IPS DF 6.9 (cell line): Measurements from ENCODE around the gene SPAM1.

Experiments used
- DNase-seq: peaks from one replicate; pipeline ENCODE4 v3.0.0-alpha.2; 2013; ENCODE audit warnings: low read depth, low spot score
- H3K27ac ChIP-seq: one replicate; pipeline ENCODE4 v1.5.1; 2013; ENCODE audit warnings: low read length, control low read depth
- H3K27me3 ChIP-seq: 2 replicates; pipeline ENCODE4 v1.6.1; 2013; ENCODE audit warnings: mild to moderate bottlenecking, low read length; ENCODE audit not compliant: control insufficient read depth, insufficient read depth
- H3K36me3 ChIP-seq: 2 replicates; pipeline ENCODE4 v1.6.1; 2013; ENCODE audit warnings: low read length; ENCODE audit not compliant: control insufficient read depth, insufficient read depth
- H3K4me1 ChIP-seq: 2 replicates; pipeline ENCODE4 v1.6.1; 2013; ENCODE audit warnings: low read length; ENCODE audit not compliant: control insufficient read depth, insufficient read depth
- H3K4me3 ChIP-seq: 2 replicates; pipeline ENCODE4 v1.5.1; 2013; ENCODE audit warnings: mild to moderate bottlenecking, low read length
- H3K9me3 ChIP-seq: 2 replicates; pipeline ENCODE4 v1.6.1; 2013; ENCODE audit warnings: low read length, inconsistent platforms; ENCODE audit not compliant: control insufficient read depth, insufficient read depth
- WGBS: extraction: QIAGEN DNeasy Blood & Tissue Kit; methylation state at CpG from one replicate; pipeline ENCODE4 v1.1.7; 2013; ENCODE audit warnings: mixed read lengths, missing lambda C conversion rate; ENCODE audit not compliant: insufficient read length, insufficient coverage; 5-methylcytosine and 5-hydroxymethylcytosine counted together

The SPAM1 gene

GRCh38 chr7:123917878-123918277, 7.2 kb upstream of the SPAM1 start:
- WGBS: no CpG with 5 or more reads among the region's 12 CpGs
- Histone ChIP-seq H3K36me3 (no peaks in the 10 kb centered on the region), H3K27ac (no peak overlapping the region), H3K27me3 (no peaks in the 10 kb centered on the region), H3K9me3 (no peaks in the 10 kb centered on the region), H3K4me3 (no peak overlapping the region), H3K4me1 (no peaks in the 10 kb centered on the region)
- no peak for DNase-seq

GRCh38 chr7:123918309-123918708, 6.7 kb upstream of the SPAM1 start:
- Histone ChIP-seq H3K4me1 (no peaks in the 10 kb centered on the region), H3K27me3 (no peaks in the 10 kb centered on the region), H3K4me3 (no peak overlapping the region), H3K9me3 (no peaks in the 10 kb centered on the region), H3K36me3 (no peaks in the 10 kb centered on the region), H3K27ac (no peak overlapping the region)
- no peak for DNase-seq
- WGBS: no CpG with 5 or more reads among the region's 8 CpGs

GRCh38 chr7:123923599-123923998, 1.4 kb upstream of the SPAM1 start:
- no CpG with 5 or more reads among the region's 4 CpGs for WGBS
- Histone ChIP-seq H3K36me3 (no peaks in the 10 kb centered on the region), H3K4me3 (no peak overlapping the region), H3K9me3 (no peaks in the 10 kb centered on the region), H3K27me3 (no peaks in the 10 kb centered on the region), H3K4me1 (no peaks in the 10 kb centered on the region), H3K27ac (no peak overlapping the region)
- DNase-seq: no peak

- no peak overlapping the region for H3K27ac ChIP-seq
- H3K27me3 ChIP-seq: no peaks in the 10 kb centered on the region
- peaks cover 2% of the 10 kb centered on the region; the same call in 1 of the 2 replicates for H3K4me1 ChIP-seq
- no peaks in the 10 kb centered on the region for H3K9me3 ChIP-seq
- H3K36me3 ChIP-seq: no peaks in the 10 kb centered on the region
- no peak overlapping the region for H3K4me3 ChIP-seq
- DNase-seq: no peak
These were observed 4.1 kb downstream of the SPAM1 start for GRCh38 chr7:123929107-123929506.

GRCh38 chr7:123929655-123930054, 4.6 kb downstream of the SPAM1 start:
- no peak for DNase-seq
- peaks cover 2% of the 10 kb centered on the region; the same call in 1 of the 2 replicates for H3K4me1 ChIP-seq
- H3K27me3 ChIP-seq: no peaks in the 10 kb centered on the region
- no peaks in the 10 kb centered on the region for H3K9me3 ChIP-seq
- no peak overlapping the region for H3K27ac ChIP-seq
- H3K4me3 ChIP-seq: no peak overlapping the region
- no CpG with 5 or more reads among the region's 2 CpGs for WGBS
- H3K36me3 ChIP-seq: no peaks in the 10 kb centered on the region

- DNase-seq: no peak
- Histone ChIP-seq H3K4me3 (no peak overlapping the region), H3K27ac (no peak overlapping the region), H3K9me3 (no peaks in the 10 kb centered on the region), H3K4me1 (no peaks in the 10 kb centered on the region), H3K27me3 (no peaks in the 10 kb centered on the region), H3K36me3 (no peaks in the 10 kb centered on the region)
- 100% methylated on average over 1 of the region's 1 CpG for whole genome bisulfite sequencing
These were observed 10.7 kb downstream of the SPAM1 start for GRCh38 chr7:123935436-123936381.

- no peak for DNase-seq
- Histone ChIP-seq H3K36me3 (no peaks in the 10 kb centered on the region), H3K9me3 (no peaks in the 10 kb centered on the region), H3K27me3 (no peaks in the 10 kb centered on the region), H3K4me3 (no peak overlapping the region), H3K27ac (no peak overlapping the region), H3K4me1 (no peaks in the 10 kb centered on the region; the same call in 1 of the 2 replicates)
- 100% methylated on average over 1 of the region's 2 CpGs for WGBS
These were observed 11.3 kb downstream of the SPAM1 start for GRCh38 chr7:123936388-123936787.

- no peaks in the 10 kb centered on the region for H3K36me3 ChIP-seq
- H3K4me3 ChIP-seq: no peak overlapping the region
- H3K4me1 ChIP-seq: no peaks in the 10 kb centered on the region; the same call in 1 of the 2 replicates
- WGBS: no CpG with 5 or more reads among the region's 3 CpGs
- no peak overlapping the region for H3K27ac ChIP-seq
- H3K27me3 ChIP-seq: no peaks in the 10 kb centered on the region
- DNase-seq: no peak
- H3K9me3 ChIP-seq: no peaks in the 10 kb centered on the region
These were observed 14.7 kb downstream of the SPAM1 start for GRCh38 chr7:123939784-123940183.

GRCh38 chr7:123941391-123942180, 16.5 kb downstream of the SPAM1 start:
- no peaks in the 10 kb centered on the region for H3K9me3 ChIP-seq
- H3K4me1 ChIP-seq: no peaks in the 10 kb centered on the region; the same call in 1 of the 2 replicates
- H3K4me3 ChIP-seq: no peak overlapping the region
- no peaks in the 10 kb centered on the region for H3K27me3 ChIP-seq
- H3K27ac ChIP-seq: no peak overlapping the region
- H3K36me3 ChIP-seq: no peaks in the 10 kb centered on the region
- no CpG with 5 or more reads among the region's 3 CpGs for WGBS
- DNase-seq: no peak

- Histone ChIP-seq H3K4me1 (no peaks in the 10 kb centered on the region; the same call in 1 of the 2 replicates), H3K4me3 (no peak overlapping the region), H3K27me3 (no peaks in the 10 kb centered on the region), H3K27ac (no peak overlapping the region), H3K36me3 (no peaks in the 10 kb centered on the region), H3K9me3 (no peaks in the 10 kb centered on the region)
- WGBS: no CpG with 5 or more reads among the region's 1 CpG
- no peak for DNase-seq
These were observed 19.4 kb downstream of the SPAM1 start for GRCh38 chr7:123944395-123944794.
